CD4-positive, alpha-beta T cell (primary cell): ENCODE measurements around the gene C1GALT1. TPM values are rescaled to one million over a fixed set of nuclear protein-coding genes. Genes with fewer than 3 reads are reported as not detected.

Experiments
- ATAC-seq: fragments of 200-7000 bp; cut with Tn5 transposase; one replicate; pipeline ENCODE4 v1.10.0; 2022; ENCODE audit warnings: mild to moderate bottlenecking; ENCODE audit not compliant: poor library complexity
- CTCF ChIA-PET: fragments of 350-600 bp; sonication (Branson Sonifier 250); formaldehyde crosslinking; loops from one replicate; lab custom pipeline; 2021; ENCODE audit warnings: antibody characterized with exemption, inconsistent platforms; lab: Charles Lee
- POLR2A ChIA-PET: fragments of 350-600 bp; sonication (Branson Sonifier 250); formaldehyde crosslinking; loops from one replicate; lab custom pipeline; 2021; ENCODE audit warnings: antibody characterized with exemption, inconsistent platforms; lab: Charles Lee
- DNase-seq, 14 experiments: peaks; one replicate each; pipeline ENCODE4 v3.0.0-alpha.2; 2013 to 2020; ENCODE audit warnings: mixed read lengths in 2 of 14
- H3K27ac ChIP-seq, 2 donors: one replicate each; pipeline versions ENCODE4 v1.5.1 to v1.7.0; 2013; ENCODE audit warnings: low read length in 2 of 2, low read depth in 1 of 2, mild to moderate bottlenecking in 1 of 2
- H3K27me3 ChIP-seq, 2 experiments: 1 replicate in 1 of 2; 2 replicates in 1 of 2; pipeline versions ENCODE4 v1.6.1 to v1.7.0; 2013; ENCODE audit warnings: low read length in 2 of 2, control low read depth in 1 of 2, mild to moderate bottlenecking in 1 of 2, moderate library complexity in 1 of 2; ENCODE audit not compliant: insufficient read depth in 2 of 2, control insufficient read depth in 1 of 2
- H3K36me3 ChIP-seq: one replicate; pipeline ENCODE4 v1.6.1; 2013; ENCODE audit warnings: low read length, control low read depth; ENCODE audit not compliant: insufficient read depth
- H3K4me1 ChIP-seq: one replicate; pipeline ENCODE4 v1.6.1; 2013; ENCODE audit warnings: low read length, control low read depth; ENCODE audit not compliant: insufficient read depth
- H3K4me3 ChIP-seq: one replicate; pipeline ENCODE4 v1.5.1; 2013; ENCODE audit warnings: mild to moderate bottlenecking, low read length, moderate library complexity
- H3K9me3 ChIP-seq, 2 experiments: 1 replicate in 1 of 2; 2 replicates in 1 of 2; pipeline versions ENCODE4 v1.6.1 to v1.7.0; 2013; ENCODE audit warnings: low read length in 2 of 2, mild to moderate bottlenecking in 2 of 2, control low read depth in 1 of 2, moderate library complexity in 1 of 2; ENCODE audit not compliant: control insufficient read depth in 1 of 2, insufficient read depth in 1 of 2
- H3K27ac Mint-ChIP-seq: one replicate; pipeline ENCODE4 v1.8.0; 2020; ENCODE audit warnings: mixed read lengths
- H3K27me3 Mint-ChIP-seq: one replicate; pipeline ENCODE4 v1.8.0; 2021; ENCODE audit warnings: mixed read lengths
- H3K36me3 Mint-ChIP-seq: one replicate; pipeline ENCODE4 v1.8.0; 2021; ENCODE audit warnings: low read depth, mixed read lengths
- H3K4me1 Mint-ChIP-seq: one replicate; pipeline ENCODE4 v1.8.0; 2021; ENCODE audit warnings: low read depth, mixed read lengths
- H3K4me3 Mint-ChIP-seq: one replicate; pipeline ENCODE4 v1.8.0; 2020; ENCODE audit warnings: mild to moderate bottlenecking, mixed read lengths
- H3K9me3 Mint-ChIP-seq: one replicate; pipeline ENCODE4 v1.8.0; 2020; ENCODE audit warnings: mixed read lengths
- intact Hi-C, 2 experiments: fragments of 100-400 bp; cut with DNase I in 1 of 2; cut with micrococcal nuclease in 1 of 2; formaldehyde crosslinking; loops; one replicate each; pipeline versions ENCODE4 v1.15.1 to v1.9.0; 2023 to 2025; cut with DNase I, micrococcal nuclease
- total RNA-seq, 174 experiments: library from RNA in 2 of 174; stranded (reverse) in 2 of 174; gene quantifications; one replicate each; pipeline ENCODE4 v1.2.3 and lab custom pipeline; 2021 to 2026
- TF ChIP-seq, protein P1 (sequence below): fragments of 200-600 bp; IDR thresholded peaks from one replicate; pipeline ENCODE4 v1.8.0; 2022; ENCODE audit warnings: antibody characterized with exemption, mild to moderate bottlenecking

C1GALT1 gene
- total RNA-seq, 2 experiments from 2014 or later: 49.4 to 51.9 TPM

GRCh38 chr7:7146837-7147236, 35.5 kb upstream of the C1GALT1 start:
- H3K36me3 ChIP-seq: no peaks in the 10 kb centered on the region
- no peaks in the 10 kb centered on the region for H3K27me3 Mint-ChIP-seq
- no peak overlapping the region for H3K4me3 Mint-ChIP-seq
- CTCF ChIA-PET: no interaction called here
- POLR2A ChIA-PET: interaction anchor here (1.5 kb wide), 1 partner anchor 10 kb away, joined by 6 read pairs; no protein-coding TSS in a partner anchor
- no peaks in the 10 kb centered on the region for H3K27me3 ChIP-seq
- peaks cover 3 to 10% of the 10 kb centered on the region in 2 experiments for H3K9me3 ChIP-seq
- H3K36me3 Mint-ChIP-seq: peaks cover 11% of the 10 kb centered on the region
- DNase-seq (no peak), ATAC-seq (no peak)
- no peak overlapping the region for H3K27ac Mint-ChIP-seq
- H3K4me1 ChIP-seq: no peaks in the 10 kb centered on the region
- peaks cover 19% of the 10 kb centered on the region for H3K4me1 Mint-ChIP-seq
- no peak overlapping the region for H3K27ac ChIP-seq
- intact Hi-C loops: no loop called here
- TF ChIP-seq, protein P1, sequence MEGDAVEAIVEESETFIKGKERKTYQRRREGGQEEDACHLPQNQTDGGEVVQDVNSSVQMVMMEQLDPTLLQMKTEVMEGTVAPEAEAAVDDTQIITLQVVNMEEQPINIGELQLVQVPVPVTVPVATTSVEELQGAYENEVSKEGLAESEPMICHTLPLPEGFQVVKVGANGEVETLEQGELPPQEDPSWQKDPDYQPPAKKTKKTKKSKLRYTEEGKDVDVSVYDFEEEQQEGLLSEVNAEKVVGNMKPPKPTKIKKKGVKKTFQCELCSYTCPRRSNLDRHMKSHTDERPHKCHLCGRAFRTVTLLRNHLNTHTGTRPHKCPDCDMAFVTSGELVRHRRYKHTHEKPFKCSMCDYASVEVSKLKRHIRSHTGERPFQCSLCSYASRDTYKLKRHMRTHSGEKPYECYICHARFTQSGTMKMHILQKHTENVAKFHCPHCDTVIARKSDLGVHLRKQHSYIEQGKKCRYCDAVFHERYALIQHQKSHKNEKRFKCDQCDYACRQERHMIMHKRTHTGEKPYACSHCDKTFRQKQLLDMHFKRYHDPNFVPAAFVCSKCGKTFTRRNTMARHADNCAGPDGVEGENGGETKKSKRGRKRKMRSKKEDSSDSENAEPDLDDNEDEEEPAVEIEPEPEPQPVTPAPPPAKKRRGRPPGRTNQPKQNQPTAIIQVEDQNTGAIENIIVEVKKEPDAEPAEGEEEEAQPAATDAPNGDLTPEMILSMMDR: no peak
- peaks cover 9% of the 10 kb centered on the region for H3K9me3 Mint-ChIP-seq
- no peak overlapping the region for H3K4me3 ChIP-seq

GRCh38 chr7:7148798-7149481, 33.4 kb upstream of the C1GALT1 start:
- H3K4me1 Mint-ChIP-seq: peaks cover 28% of the 10 kb centered on the region
- ChIA-PET CTCF (no interaction called here), POLR2A (interaction anchor here (1.4 kb wide), 1 partner anchor 33 kb away, joined by 4 read pairs; no protein-coding TSS in a partner anchor)
- intact Hi-C loops: no loop called here
- H3K27me3 ChIP-seq: no peaks in the 10 kb centered on the region
- H3K27ac ChIP-seq: no peak overlapping the region
- ATAC-seq (no peak), DNase-seq (no peak)
- H3K27me3 Mint-ChIP-seq: no peaks in the 10 kb centered on the region
- H3K4me1 ChIP-seq: no peaks in the 10 kb centered on the region
- H3K36me3 ChIP-seq: no peaks in the 10 kb centered on the region
- H3K9me3 Mint-ChIP-seq: peaks cover 4% of the 10 kb centered on the region
- no peak overlapping the region for H3K4me3 Mint-ChIP-seq
- TF ChIP-seq, protein P1: no peak
- H3K4me3 ChIP-seq: no peak overlapping the region
- peaks cover 3 to 16% of the 10 kb centered on the region in 2 experiments for H3K9me3 ChIP-seq
- no peak overlapping the region for H3K27ac Mint-ChIP-seq
- peaks cover 6% of the 10 kb centered on the region for H3K36me3 Mint-ChIP-seq

- TF ChIP-seq, protein P1: no peak
- Mint-ChIP-seq H3K36me3 (no peaks in the 10 kb centered on the region), H3K9me3 (no peaks in the 10 kb centered on the region), H3K27ac (no peak overlapping the region), H3K4me1 (peaks cover 42% of the 10 kb centered on the region), H3K27me3 (no peaks in the 10 kb centered on the region), H3K4me3 (no peak overlapping the region)
- Histone ChIP-seq H3K4me1 (peaks cover 5% of the 10 kb centered on the region), H3K36me3 (no peaks in the 10 kb centered on the region), H3K4me3 (no peak overlapping the region), H3K27ac (no peak overlapping the region), H3K9me3 (peaks cover 0 to 9% of the 10 kb centered on the region in 2 experiments), H3K27me3 (no peaks in the 10 kb centered on the region)
- ChIA-PET POLR2A (no interaction called here), CTCF (no interaction called here)
- intact Hi-C loops: loop anchor here (5.0 to 10.0 kb wide), 4 partner anchors 34 to 54 kb away; no protein-coding TSS in a partner anchor
- ATAC-seq (no peak), DNase-seq (no peak)
Observed at GRCh38 chr7:7151285-7151684, 31.1 kb upstream of the C1GALT1 start.
